GM12872 (cell line): Measurements from ENCODE around the gene RBM20.

ENCODE experiments used
- TF ChIP-seq, protein P1 (sequence below): IDR thresholded peaks from 3 replicates; pipeline ENCODE4 v1.5.1; 2011; ENCODE audit warnings: low read depth, mild to moderate bottlenecking, low read length, moderate library complexity; ENCODE audit not compliant: insufficient read depth

Gene RBM20

DNA sequence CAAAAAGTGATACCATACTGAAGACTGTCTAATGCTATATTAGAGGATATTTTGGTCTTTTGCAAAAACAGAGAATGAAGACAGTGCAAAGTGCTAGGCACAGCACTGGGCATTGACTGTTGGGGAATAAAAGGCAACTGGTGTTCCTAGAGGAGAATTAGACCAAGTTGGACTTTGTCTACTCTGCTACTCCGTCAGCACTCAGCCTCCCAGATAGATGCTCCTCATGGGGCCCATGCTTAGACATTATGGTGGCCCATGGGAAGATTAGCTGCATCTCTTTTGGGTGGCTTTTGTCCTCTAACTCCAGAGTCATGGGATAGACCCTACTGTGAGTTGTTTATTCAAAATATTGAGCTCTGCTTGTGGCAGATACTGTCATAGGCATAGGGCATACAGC lies 113.5 kb downstream of the RBM20 start:
- TF ChIP-seq, protein P1, sequence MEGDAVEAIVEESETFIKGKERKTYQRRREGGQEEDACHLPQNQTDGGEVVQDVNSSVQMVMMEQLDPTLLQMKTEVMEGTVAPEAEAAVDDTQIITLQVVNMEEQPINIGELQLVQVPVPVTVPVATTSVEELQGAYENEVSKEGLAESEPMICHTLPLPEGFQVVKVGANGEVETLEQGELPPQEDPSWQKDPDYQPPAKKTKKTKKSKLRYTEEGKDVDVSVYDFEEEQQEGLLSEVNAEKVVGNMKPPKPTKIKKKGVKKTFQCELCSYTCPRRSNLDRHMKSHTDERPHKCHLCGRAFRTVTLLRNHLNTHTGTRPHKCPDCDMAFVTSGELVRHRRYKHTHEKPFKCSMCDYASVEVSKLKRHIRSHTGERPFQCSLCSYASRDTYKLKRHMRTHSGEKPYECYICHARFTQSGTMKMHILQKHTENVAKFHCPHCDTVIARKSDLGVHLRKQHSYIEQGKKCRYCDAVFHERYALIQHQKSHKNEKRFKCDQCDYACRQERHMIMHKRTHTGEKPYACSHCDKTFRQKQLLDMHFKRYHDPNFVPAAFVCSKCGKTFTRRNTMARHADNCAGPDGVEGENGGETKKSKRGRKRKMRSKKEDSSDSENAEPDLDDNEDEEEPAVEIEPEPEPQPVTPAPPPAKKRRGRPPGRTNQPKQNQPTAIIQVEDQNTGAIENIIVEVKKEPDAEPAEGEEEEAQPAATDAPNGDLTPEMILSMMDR = no peak

DNA sequence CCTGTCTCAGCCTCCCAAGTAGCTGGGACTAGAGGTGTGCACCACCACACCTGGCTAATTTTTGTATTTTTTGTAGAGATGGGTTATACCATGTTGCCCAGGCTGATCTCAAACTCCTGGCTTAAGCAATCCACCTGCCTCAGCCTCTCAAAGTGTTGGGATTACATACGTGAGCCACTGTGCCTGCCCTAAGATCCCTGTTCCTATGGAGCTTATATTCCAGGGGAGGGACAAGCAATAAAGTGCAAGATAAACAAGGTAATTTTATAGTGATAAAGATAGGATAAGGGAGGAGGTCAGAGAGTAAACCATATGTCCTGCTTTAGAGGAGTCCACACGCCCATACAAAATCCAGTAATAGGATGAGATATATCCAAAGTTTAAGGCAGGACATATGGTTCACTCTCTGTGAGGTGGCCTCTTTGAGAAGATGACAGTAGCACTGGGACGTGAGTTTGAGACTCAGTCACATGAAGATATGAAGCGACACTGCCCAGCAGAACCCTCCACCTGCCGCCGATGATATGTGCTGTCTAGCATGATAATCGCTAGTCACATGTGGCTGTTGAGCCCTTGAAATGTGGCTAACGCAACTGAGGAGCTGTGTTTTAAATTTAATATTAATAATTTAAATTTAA lies 114.1 kb downstream of the RBM20 start:
- TF ChIP-seq, protein P1 = no peak

DNA sequence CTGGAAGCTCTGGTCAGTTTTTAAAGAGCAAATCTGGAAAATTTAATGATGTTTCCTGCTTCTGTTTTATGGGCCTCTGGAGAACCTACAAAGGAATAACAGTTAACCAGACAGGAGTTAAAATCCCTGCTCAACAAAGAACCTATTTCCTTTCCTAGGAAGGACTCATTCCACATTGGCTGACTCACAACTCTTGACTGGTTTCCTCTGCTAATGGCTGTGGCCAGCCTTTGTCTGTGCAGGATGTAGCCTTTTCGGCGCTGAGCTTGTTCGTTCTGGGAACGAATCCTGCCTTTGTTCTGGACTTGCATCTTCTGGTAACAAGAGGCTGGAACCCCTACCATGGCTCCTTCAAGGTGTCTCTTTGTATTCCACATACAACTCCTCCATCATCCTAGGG lies 114.8 kb downstream of the RBM20 start:
- TF ChIP-seq, protein P1 = no peak

DNA sequence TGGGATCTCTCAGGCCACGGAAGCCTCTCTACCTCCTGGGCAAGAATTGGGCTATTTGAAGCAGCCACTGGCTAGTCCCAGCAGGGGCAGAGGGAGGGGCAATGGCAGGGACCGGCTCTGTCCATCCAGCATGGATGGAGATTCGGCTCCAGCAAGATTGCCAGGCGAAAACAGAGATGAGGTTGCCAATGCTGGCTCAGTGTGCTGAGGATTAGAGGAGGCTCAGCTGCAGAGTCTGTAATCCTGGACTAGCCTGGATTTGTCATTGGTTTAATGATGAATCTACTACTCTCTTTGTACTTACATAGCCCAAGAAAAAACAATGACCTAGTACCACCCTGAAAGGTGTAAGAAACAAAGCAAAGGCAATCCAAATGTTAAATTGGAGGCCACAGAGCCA lies 115.4 kb downstream of the RBM20 start:
- TF ChIP-seq, protein P1 = no peak

DNA sequence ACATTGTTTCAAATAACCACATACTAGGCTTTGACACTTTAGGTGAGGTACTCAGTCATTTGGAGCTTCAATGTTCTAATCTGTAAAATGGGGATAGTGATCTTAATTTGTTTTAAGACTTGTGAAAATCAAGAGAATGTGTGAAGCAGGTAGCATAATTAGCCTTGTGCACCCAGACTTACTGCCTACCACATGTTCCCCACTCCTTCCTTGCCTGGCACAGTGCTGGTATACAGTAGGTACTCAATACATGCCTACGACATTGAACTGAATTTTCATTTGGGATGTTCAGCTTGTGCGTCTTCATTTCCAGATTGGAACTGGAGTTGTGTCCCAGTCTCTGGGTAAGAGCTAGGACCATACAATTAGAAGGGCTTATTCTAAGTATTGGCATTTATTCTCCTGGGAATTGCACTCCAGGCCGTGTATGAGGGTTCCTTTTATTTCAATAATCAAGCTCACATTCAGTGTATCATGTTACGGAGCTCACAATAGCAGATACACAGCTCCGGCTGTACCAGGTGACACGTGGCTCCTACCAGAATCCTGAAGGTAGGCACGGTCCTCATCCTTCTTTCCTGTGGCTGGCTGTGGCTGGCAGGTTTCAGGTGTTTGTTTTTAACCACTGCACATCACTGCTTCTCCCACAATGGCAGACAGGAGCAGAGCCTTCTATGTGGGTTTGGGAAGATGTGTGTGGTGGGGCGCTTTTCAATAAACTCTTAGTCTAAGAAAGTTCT lies 118.1 kb downstream of the RBM20 start:
- TF ChIP-seq, protein P1 = no peak

DNA sequence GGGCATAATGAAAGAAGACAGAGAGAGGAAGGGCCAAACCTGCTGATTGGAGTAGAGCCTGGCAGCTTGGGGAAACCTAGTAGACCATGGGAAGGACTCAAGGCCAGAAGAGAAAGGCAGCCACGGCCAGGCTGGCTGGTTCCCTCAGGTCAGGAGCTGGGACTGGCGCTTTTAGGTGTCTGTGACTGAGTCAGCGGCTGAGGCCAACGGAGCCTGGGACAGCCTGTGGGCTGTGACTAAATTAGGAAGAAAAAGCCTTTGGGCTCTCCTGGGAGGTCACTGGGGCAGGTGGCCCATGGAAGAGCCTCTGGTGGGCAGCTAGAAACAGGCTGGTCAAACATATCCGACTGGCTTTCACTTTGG lies 118.7 kb downstream of the RBM20 start:
- TF ChIP-seq, protein P1 = no peak

DNA sequence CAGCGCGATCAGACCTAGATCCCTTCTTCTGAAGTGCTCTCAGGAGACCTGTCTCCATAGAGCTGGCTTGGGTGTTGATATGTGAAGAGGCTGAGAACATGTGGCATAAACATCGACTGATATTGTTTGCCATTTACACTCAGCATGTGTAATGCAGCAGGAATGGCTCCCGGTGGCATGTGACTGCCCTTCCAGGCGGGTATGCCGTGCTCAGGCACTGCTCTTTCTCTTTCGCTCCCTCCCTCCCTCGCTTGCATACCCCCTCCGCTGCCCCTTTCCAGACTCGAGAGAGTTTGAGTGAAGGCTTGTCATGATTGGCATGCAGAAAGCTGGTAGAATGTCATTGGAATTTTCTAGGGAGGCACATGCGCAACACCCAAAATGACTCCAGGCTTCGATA lies 120.2 kb downstream of the RBM20 start:
- TF ChIP-seq, protein P1 = no peak
